Epithelial cell of proximal tubule (primary cell): ENCODE measurements around the gene OPN4. TPM values are rescaled to one million over a fixed set of nuclear protein-coding genes. Genes with fewer than 3 reads are reported as not detected.

ENCODE experiments used
- DNase-seq: peaks from one replicate; pipeline ENCODE4 v3.0.0-alpha.2; 2011; ENCODE audit warnings: low read depth
- H3K4me3 ChIP-seq: 2 replicates; pipeline ENCODE4 v1.5.1; 2011; ENCODE audit warnings: low read depth, mild to moderate bottlenecking, low read length
- CTCF ChIP-seq: conservative IDR thresholded peaks from 2 replicates; pipeline ENCODE4 v1.5.1; 2012; ENCODE audit warnings: low read depth, mild to moderate bottlenecking, low read length
- total RNA-seq: library from RNA; depleted of rRNA; stranded (reverse); fragments of >200 nt; gene quantifications from 2 replicates; pipeline ENCODE4 v1.2.3, GENCODE V29; 2015

The OPN4 gene
- total RNA-seq, 1 donor from 2014 or later, result not detected

DNA sequence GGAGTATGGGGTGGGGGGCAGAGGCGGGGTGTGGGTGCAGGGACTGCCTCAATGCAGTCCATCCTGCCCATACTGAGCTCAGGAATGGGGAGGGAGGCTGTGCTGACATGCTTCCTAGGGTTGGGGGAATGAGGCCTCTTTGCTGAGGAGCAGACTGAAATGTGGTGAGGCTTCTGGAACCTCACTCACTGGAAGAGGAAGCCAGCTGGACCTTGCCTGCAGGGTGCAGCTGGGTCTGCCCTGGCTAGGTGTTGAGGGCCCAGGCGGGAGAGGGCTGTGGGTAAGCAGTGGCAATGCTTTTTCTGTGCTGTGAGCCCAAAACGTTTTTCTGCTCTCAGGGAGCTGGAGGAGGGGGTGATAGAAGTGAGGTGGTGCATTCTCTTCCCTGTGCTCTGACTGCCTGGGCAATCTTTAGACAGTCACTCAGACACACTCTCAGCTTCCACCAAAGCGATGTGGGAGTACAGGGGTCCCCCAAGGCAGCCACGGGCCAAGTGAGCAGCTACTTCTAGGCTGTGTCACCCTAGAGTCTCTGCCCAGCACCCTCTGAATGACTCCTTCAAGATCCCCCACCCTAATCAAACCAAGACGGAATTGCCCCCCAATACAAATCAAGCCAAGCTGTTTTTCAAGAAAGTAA is 60.9 kb downstream of the OPN4 start:
- TF ChIP-seq CTCF, result no peak
- H3K4me3 ChIP-seq, result no peak overlapping the region
- DNase-seq, result no peak

DNA sequence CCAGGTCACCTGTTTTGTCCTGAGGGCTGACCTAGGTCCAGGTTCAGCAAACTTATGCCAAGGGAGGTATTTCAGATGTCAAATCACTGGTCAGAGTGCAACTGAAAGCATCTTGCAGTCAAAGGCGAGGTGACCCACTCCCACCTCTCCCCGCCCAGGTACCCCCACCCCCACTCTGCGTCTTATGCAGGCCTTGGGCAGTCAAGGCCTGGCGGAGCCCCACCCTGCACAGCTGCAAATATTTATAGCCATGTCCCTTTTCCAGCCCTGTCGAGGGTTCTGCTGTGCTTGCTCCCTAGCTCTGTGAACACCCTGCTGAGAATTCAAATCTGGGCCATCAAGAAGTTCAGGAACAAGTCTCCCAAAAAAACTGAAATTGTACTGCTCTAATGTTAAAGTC is 61.5 kb downstream of the OPN4 start:
- no peak for TF ChIP-seq CTCF
- H3K4me3 ChIP-seq, result no peak overlapping the region
- DNase-seq, result no peak

Other genes with a start within 250 kb of the OPN4 start
- 27.6 and 28.2 TPM in 2 replicates for gene WAPL, start 132.8 kb upstream of the OPN4 start, total RNA-seq
- gene LDB3, start 14.0 kb downstream of the OPN4 start, total RNA-seq, result not detected in 2 replicates
- gene BMPR1A, start 102.1 kb downstream of the OPN4 start, total RNA-seq, result 15.5 and 22.4 TPM in 2 replicates